NOMO-1 treated with dmso at 0.1 percent for 144 hours (cell line): Measurements from ENCODE around the gene HOXC4.

ENCODE experiments used
- DNase-seq: peaks from one replicate; lab custom pipeline; 2025; ENCODE audit not compliant: unreplicated experiment; lab: John Stamatoyannopoulos, UW

Gene HOXC4

DNA sequence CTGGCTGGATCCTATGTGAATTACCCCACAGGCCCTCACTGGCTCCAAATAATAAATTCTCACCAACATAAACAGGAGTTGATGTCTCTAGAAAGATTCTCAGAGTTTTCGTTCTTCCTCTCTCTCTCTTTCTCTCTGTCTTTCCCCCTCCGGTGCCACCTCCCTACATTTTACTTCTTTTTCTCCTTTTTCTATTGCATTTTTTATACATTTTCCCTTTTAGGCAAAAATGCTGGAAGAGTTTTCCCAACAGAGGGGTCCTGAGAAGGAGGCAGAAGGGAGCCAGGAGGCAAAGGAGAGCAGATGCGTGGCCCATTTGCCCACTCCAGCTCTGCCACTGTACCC is 26.2 kb upstream of the HOXC4 start:
- DNase-seq, result no peak

DNA sequence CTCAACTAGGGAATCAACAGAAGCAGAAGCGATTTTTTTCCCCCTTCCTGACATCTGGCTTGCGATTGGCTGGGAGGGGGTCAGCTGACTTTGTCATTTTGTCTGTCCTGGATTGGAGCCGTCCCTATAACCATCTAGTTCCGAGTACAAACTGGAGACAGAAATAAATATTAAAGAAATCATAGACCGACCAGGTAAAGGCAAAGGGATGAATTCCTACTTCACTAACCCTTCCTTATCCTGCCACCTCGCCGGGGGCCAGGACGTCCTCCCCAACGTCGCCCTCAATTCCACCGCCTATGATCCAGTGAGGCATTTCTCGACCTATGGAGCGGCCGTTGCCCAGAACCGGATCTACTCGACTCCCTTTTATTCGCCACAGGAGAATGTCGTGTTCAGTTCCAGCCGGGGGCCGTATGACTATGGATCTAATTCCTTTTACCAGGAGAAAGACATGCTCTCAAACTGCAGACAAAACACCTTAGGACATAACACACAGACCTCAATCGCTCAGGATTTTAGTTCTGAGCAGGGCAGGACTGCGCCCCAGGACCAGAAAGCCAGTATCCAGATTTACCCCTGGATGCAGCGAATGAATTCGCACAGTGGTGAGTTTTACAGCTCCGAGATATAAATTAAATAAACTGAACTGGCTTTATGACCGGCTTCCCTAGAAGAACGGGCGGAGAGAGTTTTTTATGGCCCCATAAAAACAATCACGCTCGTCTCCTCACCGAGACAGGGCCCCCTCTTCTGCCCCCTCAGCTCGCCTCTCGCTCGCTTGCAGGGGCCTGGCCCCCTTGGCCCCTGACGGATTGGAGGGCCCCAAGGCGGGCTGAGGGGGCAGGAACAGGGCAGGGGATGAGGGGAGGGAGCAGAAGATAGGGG is 25.1 kb upstream of the HOXC4 start, which contains the start of gene HOXC6:
Gene HOXC6 (plus strand): TSS at position 127 of the 888 bp plus-strand sequence. CDS start 82 bp downstream, at position 209.
- DNase-seq, result peak; percentile 75

DNA sequence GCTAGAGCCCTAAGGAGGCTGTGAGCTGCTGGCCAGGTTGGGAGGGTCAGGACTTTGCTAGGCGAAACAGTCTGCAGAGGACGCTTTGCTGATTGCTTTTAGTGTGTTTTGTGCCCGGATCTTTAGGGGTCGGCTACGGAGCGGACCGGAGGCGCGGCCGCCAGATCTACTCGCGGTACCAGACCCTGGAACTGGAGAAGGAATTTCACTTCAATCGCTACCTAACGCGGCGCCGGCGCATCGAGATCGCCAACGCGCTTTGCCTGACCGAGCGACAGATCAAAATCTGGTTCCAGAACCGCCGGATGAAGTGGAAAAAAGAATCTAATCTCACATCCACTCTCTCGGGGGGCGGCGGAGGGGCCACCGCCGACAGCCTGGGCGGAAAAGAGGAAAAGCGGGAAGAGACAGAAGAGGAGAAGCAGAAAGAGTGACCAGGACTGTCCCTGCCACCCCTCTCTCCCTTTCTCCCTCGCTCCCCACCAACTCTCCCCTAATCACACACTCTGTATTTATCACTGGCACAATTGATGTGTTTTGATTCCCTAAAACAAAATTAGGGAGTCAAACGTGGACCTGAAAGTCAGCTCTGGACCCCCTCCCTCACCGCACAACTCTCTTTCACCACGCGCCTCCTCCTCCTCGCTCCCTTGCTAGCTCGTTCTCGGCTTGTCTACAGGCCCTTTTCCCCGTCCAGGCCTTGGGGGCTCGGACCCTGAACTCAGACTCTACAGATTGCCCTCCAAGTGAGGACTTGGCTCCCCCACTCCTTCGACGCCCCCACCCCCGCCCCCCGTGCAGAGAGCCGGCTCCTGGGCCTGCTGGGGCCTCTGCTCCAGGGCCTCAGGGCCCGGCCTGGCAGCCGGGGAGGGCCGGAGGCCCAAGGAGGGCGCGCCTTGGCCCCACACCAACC is 23.9 kb upstream of the HOXC4 start:
- DNase-seq, result no peak

DNA sequence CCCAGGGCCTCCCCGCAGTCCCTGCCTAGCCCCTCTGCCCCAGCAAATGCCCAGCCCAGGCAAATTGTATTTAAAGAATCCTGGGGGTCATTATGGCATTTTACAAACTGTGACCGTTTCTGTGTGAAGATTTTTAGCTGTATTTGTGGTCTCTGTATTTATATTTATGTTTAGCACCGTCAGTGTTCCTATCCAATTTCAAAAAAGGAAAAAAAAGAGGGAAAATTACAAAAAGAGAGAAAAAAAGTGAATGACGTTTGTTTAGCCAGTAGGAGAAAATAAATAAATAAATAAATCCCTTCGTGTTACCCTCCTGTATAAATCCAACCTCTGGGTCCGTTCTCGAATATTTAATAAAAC is 23.2 kb upstream of the HOXC4 start:
- no peak for DNase-seq

DNA sequence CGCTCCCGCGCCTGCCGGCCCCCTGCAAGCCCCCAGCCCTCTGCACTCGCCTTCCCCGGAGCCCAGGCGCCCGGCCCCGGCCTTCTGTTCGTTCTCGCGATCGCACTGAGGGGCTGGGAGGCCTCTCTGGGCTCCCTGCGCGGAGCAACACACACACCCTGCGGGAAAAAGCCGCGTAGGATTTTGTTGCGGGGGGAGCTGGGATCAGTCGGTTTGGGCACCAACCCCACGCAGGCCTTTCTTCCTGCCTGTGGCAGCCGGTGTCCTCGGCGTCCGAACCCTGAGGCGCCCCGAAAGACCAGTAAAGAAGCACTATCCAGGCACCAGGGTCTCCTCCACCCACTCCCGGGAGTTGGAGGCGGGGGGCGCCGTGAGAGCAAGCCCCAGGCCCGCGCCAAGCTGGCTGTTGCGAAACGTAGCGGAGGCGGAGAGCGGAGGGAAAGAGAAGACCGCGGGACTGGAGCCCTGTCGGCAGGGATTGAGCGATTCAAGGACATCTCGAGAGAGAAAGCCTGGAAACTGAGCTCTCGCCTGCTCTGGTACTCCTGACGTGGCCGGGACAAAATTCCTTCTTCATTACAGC is 22.7 kb upstream of the HOXC4 start:
- DNase-seq, result no peak

DNA sequence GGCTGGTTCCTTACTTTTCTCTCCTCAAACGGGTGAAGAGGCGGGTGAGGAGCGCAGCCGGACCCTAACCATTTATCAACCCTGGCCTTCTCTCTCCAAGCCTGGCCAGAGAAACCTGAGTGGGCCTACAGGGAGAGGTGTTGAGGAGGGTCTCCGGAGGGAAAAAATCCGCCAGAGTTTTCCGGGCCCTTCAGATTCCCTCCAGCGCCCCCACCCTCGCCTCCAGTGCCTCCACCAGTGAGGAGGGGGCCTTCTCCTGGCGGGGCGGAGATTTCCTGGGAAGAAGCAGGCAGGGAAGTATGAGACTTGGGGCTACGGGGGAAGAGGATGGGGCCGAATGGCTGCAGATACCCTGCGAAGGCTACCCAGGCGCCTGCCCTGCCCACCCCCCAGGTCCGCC is 22.2 kb upstream of the HOXC4 start:
- no peak for DNase-seq

DNA sequence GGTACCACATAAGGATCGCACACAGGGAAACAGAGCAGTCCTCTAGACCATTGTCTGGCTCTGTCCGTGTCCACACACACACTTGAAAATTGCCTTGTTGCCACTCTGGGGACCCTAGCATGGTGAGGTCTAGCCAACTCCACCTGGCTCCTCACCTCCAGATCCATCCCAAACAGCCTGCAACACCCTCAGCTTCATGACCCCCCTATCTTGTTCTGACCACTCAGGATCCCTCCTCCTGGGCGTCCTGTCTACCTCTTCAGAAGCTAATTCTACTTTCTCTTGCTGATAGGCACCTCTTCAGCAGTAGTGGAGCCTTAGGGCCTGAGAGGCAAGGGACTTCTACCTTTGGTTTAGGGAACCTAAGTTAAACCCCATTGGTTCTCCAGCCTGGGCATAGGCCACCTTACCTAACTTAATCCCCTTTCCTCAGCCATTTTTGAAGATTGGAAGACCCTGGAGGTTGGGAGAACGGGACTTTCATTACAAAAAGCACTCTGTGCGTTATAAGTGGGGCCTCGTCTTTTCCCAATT is 21.5 kb upstream of the HOXC4 start:
- DNase-seq, result no peak

DNA sequence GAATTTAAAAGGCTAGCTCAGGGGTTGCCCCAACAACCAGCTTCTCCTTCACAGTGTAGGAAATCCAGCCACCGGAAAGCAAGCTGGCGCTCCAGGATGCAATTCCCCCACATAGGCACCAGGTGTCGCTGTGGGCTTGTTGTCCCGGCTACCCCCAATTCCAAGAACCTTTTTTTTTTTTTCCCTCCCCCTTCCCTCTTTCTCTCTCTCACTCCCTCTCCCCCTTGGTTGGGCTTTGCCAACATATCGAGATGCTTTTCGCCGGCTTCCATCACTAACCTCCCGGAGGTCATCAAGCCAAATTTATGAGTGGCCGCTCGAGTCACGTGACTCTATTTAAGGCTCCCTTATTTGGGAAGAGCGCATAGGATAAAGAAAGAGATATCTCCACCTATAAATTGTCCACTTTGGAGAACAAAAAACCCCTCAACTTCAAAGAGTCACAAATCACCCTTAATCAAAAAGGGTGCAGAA is 21.0 kb upstream of the HOXC4 start, which contains the start of gene HOXC5:
Gene HOXC5 (plus strand): TSS at position 424 of the 474 bp plus-strand sequence. CDS start 73 bp downstream, outside the sequence.
- DNase-seq, result peak; percentile 23

DNA sequence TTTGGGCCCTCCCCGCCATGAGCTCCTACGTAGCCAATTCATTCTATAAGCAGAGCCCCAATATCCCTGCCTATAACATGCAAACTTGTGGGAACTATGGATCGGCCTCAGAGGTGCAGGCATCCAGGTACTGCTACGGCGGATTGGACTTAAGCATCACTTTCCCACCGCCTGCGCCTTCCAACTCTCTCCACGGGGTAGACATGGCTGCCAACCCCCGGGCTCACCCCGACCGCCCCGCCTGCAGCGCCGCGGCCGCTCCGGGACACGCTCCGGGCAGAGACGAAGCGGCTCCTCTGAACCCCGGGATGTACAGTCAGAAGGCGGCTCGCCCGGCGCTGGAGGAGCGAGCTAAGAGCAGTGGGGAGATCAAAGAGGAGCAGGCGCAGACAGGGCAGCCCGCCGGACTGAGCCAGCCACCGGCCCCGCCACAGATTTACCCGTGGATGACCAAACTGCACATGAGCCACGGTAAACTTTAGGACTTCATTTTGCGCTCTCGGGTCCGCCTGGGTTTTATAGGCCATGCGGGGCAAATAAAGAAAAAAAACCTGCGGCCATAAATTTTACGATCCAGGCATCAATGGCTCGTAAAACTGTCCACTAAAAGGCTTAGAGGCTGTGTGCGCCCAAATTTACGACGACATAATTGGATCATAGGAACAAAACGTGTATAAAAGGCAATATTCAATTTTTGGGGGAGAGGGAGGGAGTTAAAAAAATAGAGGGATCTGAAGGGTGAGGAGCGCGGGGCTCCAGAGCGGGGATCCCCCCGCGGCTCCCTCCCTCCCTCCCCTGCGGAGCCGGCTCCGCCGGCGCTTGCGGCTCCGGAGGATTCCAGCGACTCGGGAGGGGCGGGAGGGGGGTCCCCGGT is 20.3 kb upstream of the HOXC4 start:
- DNase-seq, result no peak

DNA sequence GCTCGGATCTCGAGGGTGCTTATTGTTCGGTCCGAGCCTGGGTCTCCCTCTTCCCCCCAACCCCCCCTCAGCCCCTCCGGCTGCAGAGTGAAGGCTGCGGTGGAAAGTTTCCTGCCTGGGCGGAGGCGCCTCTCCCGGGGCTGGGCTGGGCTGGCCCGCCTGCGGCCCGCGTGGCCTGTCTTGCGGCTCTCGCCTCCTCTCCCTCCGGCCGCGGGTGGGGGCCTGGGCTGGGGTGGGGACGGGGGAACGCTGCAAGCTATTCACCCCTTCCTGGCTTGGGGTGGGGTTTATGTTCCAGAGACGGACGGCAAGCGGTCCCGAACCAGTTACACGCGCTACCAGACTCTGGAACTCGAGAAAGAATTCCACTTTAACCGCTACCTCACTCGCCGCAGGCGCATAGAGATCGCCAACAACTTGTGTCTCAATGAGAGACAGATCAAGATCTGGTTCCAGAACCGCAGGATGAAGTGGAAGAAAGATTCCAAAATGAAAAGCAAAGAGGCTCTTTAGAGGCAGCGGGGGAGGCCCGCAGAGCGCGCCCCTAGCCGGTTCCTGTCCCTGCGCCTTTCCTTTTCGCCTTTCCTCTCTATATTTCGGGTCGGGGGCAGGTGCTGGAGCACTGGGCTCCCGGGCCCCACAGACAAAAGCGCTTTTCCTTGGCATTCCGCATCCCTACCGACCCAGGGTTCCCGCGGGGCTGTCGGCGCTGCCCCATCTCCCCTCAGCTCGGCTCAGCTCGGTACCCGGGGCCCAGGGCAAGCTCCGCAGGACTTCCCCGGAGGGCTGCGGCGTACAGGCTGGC is 19.5 kb upstream of the HOXC4 start:
- DNase-seq, result no peak

DNA sequence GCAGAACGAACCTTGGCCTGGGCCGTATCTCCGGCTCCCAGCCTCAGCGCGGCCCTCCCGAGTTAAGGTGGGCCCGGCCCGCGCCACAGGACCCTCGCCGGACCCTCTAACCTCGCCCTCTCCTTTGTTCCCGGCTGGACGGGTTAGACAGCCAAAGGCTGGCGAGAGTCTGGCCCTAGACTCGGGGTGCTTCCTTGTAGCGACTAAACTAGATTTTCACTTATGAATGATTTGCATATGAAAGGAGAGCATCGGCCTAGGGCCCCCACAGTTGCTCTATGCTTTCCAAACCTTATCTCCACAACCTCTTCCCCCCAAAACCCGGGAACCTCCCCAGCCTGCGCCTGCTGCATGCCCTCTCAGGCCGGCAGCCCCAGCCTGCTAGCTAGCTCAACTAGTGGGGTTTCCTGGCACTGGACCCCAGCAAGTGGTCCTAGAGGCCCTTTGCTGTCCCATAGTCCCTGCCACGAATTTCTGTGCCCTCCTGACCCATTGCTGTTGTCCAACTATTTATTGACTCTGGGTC is 18.8 kb upstream of the HOXC4 start:
- DNase-seq, result no peak

DNA sequence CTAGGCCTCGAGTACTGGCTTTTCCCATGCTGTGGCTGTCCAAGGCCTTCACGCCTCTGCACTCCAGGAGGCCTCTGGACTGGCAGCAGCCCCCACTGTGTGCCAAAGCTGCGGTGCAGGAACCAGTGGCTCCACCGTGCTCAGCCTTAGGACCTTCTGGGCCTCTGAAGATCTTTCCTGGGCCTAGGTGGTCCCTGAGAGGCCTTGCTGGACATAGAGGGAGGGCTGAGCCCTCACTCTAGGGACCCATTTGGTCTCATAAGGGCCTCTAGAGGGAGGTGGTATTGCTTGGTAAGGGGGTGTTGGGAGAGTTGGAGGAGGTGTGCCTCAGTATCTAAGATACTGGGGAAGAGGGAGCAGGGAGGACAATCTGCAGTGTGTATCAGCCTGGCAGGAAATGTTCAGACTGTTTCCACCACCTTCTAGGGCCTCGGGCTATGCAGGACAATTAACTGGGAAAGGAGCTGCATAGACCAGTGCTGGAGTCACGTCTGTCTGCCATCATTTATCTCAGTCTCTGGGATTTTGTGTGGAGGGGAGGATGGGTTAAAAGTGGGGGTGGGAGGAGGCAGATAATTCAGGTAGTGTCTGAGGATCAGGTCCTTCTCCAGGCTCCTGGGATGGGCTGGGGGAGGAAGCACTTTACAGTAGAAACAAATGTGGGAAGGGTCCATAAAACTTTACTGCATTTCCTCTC is 17.9 kb upstream of the HOXC4 start:
- no peak for DNase-seq

DNA sequence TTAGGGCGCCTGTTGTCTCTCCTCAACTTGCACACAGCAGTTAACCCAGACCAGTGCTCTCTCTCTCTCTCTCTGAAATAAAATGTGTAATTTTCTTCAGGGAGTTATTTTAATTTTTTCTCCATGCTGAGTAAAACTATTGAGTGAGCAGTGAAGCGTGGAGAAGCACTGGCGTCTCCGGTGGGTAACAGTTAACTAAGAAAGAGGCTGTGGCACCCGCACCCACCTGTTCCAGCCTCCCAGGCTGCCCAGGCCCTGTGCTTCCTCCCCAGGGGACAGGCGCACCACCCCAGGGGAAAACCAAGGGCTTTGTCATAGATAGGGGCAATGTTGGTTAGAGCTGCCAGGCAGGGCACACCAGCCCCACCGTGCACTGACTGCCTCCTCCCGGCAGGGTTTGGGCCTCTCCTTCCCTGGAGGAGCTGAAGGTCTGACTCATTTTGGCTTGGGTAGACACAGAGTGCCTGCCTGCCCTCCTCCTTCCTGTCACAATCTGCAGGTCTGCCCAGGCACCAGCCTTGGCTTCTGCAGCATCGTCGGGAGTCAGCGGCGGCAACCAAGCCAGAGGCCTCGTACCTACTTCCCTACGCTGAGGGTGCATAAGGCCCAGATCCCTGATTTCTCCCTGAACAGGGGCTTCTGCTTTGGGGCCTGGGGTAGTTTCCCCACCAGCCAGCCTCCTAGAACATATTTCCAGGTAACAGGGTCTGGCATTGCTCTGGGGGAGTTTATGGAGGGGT is 16.8 kb upstream of the HOXC4 start:
- DNase-seq, result no peak

DNA sequence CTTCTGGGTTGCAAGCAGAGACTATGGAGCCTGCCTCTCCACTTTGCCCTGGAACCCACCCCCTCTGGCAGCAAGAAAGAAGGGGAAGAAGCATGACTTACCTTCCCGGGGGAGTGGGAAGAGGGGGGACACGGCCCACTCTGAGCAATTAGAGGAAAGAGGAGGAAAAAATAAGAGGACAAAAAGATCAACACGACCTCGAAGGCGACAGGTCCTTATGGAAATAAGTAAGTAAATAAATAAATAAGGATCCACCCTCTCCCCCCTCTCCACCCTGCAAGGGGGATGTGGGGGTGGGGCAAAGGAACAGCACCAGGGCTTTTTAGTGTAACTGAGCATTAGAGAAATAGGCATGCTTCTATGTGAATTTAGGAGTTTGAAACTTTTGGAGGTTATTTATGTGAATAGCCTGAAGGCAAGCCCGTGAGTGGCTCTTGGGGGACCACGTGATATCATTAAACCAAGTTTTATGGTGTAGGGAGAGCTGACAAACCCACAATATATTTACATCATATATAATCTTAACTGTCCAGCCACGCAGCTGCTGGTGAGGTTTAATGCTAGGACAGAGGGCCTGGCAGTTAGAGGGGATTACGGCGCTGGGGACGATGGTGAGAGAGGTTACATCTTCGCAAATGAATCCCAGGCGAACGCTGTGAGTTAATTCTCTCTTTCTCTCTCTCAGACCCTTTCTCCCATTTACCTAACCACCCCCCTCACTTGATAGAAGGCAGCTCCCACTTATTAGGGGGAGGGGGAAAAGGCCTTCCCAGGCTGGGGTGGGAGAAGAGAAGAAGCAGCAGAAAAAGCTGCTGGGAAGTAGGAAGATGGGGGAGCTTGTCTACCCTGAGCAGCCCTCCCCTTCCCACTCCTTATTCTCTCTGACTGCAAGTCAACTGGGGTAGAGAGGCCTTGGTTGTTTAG is 16.0 kb upstream of the HOXC4 start:
- DNase-seq, result no peak

DNA sequence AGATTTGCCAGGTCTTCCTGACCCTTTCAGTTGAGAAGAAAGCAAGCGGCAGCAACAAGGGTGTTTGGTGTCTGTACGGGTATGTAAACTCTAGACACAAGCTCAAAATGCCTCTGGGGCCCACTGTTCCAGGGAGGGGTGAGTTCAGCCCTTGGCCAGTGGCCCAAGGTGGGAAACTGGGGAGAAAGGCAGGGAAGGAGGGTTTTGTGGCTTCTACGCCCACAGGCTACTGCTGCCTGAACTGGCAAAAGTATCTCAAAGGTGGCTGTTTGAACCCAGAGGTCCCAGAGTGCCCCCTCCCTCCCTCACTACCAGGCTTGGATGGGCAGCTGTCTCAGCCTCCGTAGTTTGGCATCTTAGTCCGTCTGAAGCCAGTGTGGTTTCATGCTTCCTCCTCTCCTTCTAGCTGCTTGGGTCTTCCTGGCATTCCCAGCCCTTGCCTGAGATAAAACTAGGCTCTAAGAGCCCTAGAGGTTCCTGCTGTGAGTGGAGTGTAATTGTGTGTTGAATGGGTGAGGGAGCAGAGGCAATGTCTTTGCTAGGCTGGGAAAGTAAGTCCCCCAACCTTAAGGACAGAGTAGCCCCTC is 15.3 kb upstream of the HOXC4 start:
- no peak for DNase-seq

DNA sequence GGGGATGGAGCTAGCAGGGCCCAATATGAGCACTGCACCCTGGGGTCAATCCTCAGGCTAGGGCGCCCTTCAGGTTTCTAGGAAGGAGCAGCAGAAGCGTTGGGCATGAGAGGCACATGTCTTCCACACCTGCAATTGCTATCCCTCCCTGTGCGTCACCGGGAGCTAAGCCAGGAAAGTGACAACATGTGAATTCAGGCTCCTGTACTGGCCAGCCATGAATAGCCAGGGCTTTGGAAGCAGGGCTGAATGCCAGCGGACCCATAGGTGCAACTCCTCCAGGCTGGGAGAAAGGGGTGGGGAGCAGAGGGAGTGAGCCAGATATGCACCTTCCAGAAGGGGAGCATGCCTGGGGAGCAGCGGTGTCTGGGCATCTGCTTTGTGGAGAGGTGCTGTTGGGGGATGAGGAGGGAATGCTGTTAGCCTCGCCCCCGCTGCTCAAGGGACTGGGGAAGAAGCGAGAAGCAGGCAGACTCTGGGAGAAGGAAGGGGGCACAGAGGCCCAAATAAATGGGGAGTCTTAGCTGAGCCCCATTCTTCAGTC is 14.7 kb upstream of the HOXC4 start:
- DNase-seq, result no peak
